ENCODE data around the gene ACAA1.

ACAA1 gene

DNA sequence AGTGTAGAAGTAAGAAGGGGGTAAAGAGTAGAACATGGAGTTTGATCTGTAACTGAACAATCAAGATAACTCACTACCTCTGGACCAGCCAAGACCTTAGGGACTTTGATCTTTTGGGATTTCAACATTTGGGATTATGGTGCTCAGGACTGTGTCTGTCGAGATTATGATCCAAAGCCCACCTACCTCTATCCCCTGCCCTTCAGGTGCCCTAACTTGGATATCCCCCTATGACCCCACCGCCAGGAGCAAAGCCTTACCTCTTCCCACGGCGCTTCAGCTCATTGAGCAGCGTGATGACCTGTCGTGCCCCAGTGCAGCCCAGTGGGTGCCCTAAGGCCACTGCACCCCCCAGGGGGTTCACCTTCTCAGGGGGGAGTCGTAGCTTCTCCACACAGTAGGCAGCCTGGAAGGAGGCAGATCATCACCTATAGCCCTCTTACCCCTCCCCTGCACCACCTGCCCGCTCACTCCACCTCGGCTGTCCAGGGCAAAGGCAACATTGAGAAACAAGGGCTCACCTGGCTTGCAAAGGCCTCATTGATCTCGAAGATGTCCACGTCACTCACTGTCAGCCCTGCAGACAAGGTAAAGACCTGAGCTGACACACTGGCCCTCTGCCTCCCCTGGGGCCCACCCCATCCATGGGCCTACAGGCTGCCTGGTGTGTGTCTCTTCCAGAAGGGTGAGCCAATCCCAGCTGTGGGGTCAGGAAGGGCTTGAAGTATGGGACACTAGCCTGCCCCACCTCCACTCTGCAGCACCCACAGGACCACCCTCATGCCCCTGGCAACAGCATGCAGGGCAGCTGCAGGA, 11.4 kb downstream of the ACAA1 start:
- no peaks in the 10 kb centered on the region for H3K4me1 ChIP-seq (ENCODE audit: control insufficient read depth, insufficient read depth, low read length, unreplicated experiment)
- H2AFZ ChIP-seq (ENCODE audit: low read length, unreplicated experiment), result no peak overlapping the region
- H3K27me3 ChIP-seq (ENCODE audit: insufficient read depth, low read length), result no peaks in the 10 kb centered on the region
- H3K36me3 ChIP-seq (ENCODE audit: insufficient read depth, low read length), result peaks cover 12% of the 10 kb centered on the region; the same call in 1 of the 2 replicates
- no peak overlapping the region for H3K27ac ChIP-seq (ENCODE audit: low read depth, low read length)
- H3K4me3 ChIP-seq (ENCODE audit: low read depth, low read length), result no peak overlapping the region
- no peaks in the 10 kb centered on the region for H3K79me2 ChIP-seq (ENCODE audit: control insufficient read depth, insufficient read depth, low read length, unreplicated experiment)

DNA sequence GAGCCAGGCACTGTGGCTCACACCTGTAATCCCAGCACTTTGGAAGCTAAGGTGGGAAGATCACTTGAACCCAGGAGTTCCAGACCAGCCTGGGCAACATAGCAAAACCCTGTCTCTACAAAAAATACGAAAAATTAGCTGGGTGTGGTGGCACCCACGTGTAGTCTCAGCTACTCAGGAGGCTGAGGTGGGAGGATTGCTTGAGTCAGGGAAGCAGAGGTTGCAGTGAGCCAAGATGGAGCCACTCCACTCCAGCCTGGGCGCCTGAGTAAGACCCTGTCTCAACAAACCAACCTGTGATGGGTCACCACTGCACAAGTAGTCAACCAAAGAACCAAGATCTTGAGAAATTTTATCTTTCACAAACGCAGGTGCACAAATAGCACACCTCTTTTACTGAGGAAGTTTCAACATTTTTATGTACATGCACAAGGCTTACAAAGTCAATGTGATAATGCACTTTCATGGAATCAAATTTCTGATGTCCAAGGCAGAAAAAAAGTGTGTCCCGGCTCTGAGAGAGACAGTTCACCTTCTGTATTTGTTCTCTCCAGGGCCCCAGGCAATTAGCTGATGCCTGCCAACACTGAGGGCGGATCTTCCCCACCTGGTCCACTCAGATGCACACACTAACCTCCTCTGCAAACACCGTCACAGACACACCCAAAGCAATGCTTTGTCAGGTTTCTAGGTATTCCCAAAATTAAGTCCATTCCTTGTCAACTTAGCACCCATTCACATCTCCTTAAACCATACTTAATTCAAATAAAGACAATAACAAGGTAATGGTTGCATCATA, 12.4 kb downstream of the ACAA1 start:
- peaks cover 12% of the 10 kb centered on the region; the same call in 1 of the 2 replicates for H3K36me3 ChIP-seq (ENCODE audit: insufficient read depth, low read length)
- H3K79me2 ChIP-seq (ENCODE audit: control insufficient read depth, insufficient read depth, low read length, unreplicated experiment), result no peaks in the 10 kb centered on the region
- H3K27me3 ChIP-seq (ENCODE audit: insufficient read depth, low read length), result no peaks in the 10 kb centered on the region
- no peak overlapping the region for H2AFZ ChIP-seq (ENCODE audit: low read length, unreplicated experiment)
- H3K4me1 ChIP-seq (ENCODE audit: control insufficient read depth, insufficient read depth, low read length, unreplicated experiment), result no peaks in the 10 kb centered on the region
- H3K4me3 ChIP-seq (ENCODE audit: low read depth, low read length), result no peak overlapping the region
- H3K27ac ChIP-seq (ENCODE audit: low read depth, low read length), result no peak overlapping the region

DNA sequence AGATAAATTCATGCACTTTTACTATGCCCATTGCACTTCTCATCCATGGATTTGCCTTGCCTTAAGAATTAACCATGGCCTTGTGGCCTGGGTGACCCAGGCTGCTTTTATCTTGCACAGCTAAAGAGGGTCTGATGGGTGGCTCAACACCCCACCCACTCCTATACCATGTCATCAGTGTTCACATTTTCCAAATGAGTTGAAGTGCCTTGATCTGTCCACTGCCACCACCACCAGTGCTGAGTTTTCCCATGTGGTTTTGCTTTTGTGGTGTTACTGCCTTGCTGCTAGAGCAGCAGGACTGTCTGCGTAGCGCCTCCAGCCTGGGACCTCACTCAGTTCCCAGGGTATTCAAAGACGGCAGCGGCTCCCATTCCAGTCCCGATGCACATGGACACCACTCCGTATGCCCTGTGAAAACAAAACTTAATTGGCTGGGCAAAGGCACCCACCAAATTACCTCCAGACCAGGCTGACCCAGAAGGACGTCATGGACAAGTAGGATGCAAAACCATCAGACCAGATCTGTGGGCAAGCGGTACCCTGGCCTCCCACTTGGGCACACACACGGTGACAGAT, 14.1 kb downstream of the ACAA1 start:
- Histone ChIP-seq H2AFZ (ENCODE audit: low read length, unreplicated experiment) (no peak overlapping the region), H3K36me3 (ENCODE audit: insufficient read depth, low read length) (peaks cover 4% of the 10 kb centered on the region; the same call in 1 of the 2 replicates), H3K27ac (ENCODE audit: low read depth, low read length) (no peak overlapping the region), H3K79me2 (ENCODE audit: control insufficient read depth, insufficient read depth, low read length, unreplicated experiment) (no peaks in the 10 kb centered on the region), H3K27me3 (ENCODE audit: insufficient read depth, low read length) (no peaks in the 10 kb centered on the region), H3K4me3 (ENCODE audit: low read depth, low read length) (no peak overlapping the region), H3K4me1 (ENCODE audit: control insufficient read depth, insufficient read depth, low read length, unreplicated experiment) (no peaks in the 10 kb centered on the region)

DNA sequence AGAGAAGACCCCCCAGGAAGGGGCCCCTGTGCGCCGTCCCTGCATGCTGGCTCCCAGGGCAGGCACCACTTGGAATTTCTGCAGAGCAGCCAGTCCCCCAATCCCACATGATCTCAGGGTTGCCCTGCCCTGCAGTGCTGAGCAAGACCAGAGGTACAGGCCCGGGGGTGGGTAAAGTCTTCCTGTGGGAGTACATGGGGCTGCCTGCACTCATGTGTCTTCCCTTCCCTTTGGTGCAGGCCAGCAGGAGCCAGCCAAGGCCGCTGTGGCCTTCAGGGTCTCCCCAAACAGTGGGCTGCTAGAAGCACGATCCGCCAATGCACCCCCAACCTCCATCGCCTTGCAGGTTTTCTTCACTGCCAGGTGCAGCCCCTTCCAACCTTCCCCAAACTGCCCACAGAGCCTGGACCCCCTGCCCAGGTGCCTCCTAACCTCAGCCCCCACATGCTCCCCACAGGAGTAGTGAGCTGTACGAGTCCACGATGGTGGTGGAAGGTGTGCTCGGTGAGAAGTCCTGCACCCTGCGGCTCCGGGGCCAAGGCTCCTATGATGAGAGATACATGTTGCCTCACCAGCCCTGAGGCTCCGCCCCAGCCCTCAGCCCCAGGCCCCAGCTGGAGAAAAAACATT, 15.0 kb downstream of the ACAA1 start:
- Histone ChIP-seq H3K36me3 (ENCODE audit: insufficient read depth, low read length) (peaks cover 4% of the 10 kb centered on the region; the same call in 1 of the 2 replicates), H3K27me3 (ENCODE audit: insufficient read depth, low read length) (no peaks in the 10 kb centered on the region), H2AFZ (ENCODE audit: low read length, unreplicated experiment) (no peak overlapping the region)

DNA sequence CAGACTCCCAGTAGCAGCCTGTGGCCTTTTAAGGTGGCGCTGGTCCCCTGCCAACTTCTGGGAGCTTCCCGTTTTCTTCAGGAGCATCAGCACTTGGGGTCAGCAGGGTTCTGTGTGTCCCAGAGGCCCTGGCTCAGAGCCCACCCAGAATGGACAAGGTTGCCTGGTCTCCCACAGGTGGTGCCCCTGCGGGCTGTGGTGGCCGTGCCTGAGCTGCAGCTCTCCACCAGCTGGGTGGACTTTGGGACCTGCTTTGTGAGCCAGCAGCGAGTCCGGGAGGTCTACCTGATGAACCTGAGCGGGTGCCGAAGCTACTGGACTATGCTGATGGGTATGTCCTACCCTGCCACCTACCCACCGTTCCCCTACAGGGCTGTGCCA, 15.5 kb downstream of the ACAA1 start:
- Histone ChIP-seq H3K4me1 (ENCODE audit: control insufficient read depth, insufficient read depth, low read length, unreplicated experiment) (no peaks in the 10 kb centered on the region), H3K36me3 (ENCODE audit: insufficient read depth, low read length) (peaks cover 4% of the 10 kb centered on the region; the same call in 1 of the 2 replicates), H2AFZ (ENCODE audit: low read length, unreplicated experiment) (no peak overlapping the region), H3K4me3 (ENCODE audit: low read depth, low read length) (no peak overlapping the region), H3K27ac (ENCODE audit: low read depth, low read length) (no peak overlapping the region), H3K27me3 (ENCODE audit: insufficient read depth, low read length) (no peaks in the 10 kb centered on the region), H3K79me2 (ENCODE audit: control insufficient read depth, insufficient read depth, low read length, unreplicated experiment) (no peaks in the 10 kb centered on the region)

More for the DNA sequence above, 15.0 kb downstream of the ACAA1 start:
- no peaks in the 10 kb centered on the region for H3K79me2 ChIP-seq (ENCODE audit: control insufficient read depth, insufficient read depth, low read length, unreplicated experiment)
- H3K4me1 ChIP-seq (ENCODE audit: control insufficient read depth, insufficient read depth, low read length, unreplicated experiment), result no peaks in the 10 kb centered on the region
- H3K27ac ChIP-seq (ENCODE audit: low read depth, low read length), result no peak overlapping the region
- no peak overlapping the region for H3K4me3 ChIP-seq (ENCODE audit: low read depth, low read length)

DNA sequence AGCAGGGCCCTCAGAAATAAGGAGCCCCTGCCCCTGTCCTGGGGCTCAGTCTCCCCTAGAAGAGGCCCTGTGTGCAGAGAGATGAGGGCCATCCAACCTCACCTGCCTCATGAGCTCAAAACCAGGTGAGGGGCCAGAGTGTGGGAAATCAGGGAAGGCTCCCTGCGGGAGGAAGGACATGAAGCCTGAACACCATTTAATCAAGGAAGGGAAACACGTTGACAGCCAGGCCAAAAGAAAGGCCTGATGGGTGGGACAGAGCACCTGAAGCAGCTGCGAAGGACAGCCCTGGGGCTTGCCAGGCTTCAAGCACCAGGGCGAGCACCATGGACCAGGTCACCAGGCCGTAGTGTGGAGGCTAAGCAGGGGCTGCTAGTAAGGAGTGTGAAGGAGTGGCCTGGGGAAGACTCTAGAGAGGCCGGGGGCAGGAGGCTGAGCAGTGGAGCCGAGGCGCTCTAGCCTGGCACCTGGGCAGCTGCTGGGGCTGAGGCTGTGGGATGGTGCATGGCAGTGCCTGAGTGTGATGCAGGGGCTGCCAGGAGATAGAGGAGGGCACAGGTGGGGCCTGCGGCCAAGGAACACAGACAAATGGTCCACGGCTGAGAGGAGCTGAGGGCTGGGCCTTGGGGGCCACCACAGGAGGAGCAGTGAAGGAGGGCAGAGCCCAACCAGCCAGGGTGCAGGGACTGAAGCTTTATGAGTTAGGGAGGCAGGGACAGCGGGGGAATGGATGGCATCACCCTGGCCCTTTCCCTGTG, 16.1 kb downstream of the ACAA1 start:
- no peak overlapping the region for H2AFZ ChIP-seq (ENCODE audit: low read length, unreplicated experiment)
- peaks cover 4% of the 10 kb centered on the region; the same call in 1 of the 2 replicates for H3K36me3 ChIP-seq (ENCODE audit: insufficient read depth, low read length)
- H3K79me2 ChIP-seq (ENCODE audit: control insufficient read depth, insufficient read depth, low read length, unreplicated experiment), result no peaks in the 10 kb centered on the region
- H3K4me1 ChIP-seq (ENCODE audit: control insufficient read depth, insufficient read depth, low read length, unreplicated experiment), result no peaks in the 10 kb centered on the region
- H3K27me3 ChIP-seq (ENCODE audit: insufficient read depth, low read length), result no peaks in the 10 kb centered on the region
- no peak overlapping the region for H3K4me3 ChIP-seq (ENCODE audit: low read depth, low read length)
- H3K27ac ChIP-seq (ENCODE audit: low read depth, low read length), result no peak overlapping the region

DNA sequence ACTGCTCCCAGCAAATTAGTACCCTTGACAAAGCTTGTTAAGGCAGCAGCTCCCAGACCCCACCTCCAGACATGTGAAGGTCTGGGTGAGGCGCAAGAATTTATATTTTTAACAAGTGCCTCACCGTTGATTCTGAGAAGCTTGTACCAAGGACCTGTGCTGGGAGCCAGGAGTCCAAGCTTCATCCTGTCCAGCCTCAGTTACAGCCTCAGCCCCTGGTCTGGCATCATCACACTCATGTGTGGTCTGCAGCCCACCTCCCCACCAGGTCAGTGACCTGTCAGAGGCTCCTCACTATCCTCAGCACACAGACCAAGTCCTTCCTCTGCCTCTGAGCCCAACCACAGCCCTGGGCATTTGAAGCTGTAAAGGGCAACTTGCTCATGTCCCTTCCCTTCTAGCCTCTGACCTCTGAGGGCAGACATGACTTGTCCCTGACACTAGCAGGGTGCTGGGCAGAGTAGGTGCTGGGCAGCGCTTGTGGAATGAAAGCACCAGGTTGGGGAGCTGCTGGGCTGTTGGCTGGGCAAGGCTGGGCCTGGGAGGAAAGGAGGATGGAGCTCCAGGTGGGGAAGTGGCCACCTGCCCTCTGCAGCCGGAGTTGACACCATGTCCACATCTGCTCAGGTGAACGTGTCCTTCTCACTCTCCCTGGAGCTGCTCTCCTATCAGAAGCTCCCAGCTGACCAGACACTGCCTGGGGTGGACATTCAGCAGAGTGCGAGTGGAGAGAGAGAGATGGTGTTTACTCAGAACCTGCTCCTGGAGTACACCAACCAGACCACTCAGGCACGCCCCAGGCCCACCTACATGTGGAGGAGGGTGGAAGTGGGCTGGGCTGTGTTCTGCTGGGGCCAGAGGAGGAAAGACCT, 16.9 kb downstream of the ACAA1 start:
- H3K4me1 ChIP-seq (ENCODE audit: control insufficient read depth, insufficient read depth, low read length, unreplicated experiment), result no peaks in the 10 kb centered on the region
- H3K4me3 ChIP-seq (ENCODE audit: low read depth, low read length), result no peak overlapping the region
- peaks cover 4% of the 10 kb centered on the region; the same call in 1 of the 2 replicates for H3K36me3 ChIP-seq (ENCODE audit: insufficient read depth, low read length)
- no peaks in the 10 kb centered on the region for H3K27me3 ChIP-seq (ENCODE audit: insufficient read depth, low read length)
- H2AFZ ChIP-seq (ENCODE audit: low read length, unreplicated experiment), result no peak overlapping the region
- H3K79me2 ChIP-seq (ENCODE audit: control insufficient read depth, insufficient read depth, low read length, unreplicated experiment), result no peaks in the 10 kb centered on the region
- no peak overlapping the region for H3K27ac ChIP-seq (ENCODE audit: low read depth, low read length)

DNA sequence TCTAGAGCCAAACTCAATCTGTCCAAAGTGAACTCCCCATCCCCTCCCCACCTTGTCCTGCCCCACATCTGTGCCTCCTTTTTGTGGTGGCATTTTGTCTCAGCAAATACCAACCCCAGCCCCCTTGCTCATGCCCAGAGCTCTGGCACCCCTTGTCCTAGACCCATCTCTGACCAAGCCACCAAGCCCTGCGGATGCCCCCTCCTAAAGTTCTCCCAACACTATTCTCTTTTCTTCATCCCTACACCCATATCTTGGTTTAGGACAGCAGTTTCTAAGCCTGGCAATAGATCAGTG, 17.7 kb downstream of the ACAA1 start:
- Histone ChIP-seq H3K4me3 (ENCODE audit: low read depth, low read length) (no peak overlapping the region), H3K36me3 (ENCODE audit: insufficient read depth, low read length) (peaks cover 4% of the 10 kb centered on the region; the same call in 1 of the 2 replicates), H3K4me1 (ENCODE audit: control insufficient read depth, insufficient read depth, low read length, unreplicated experiment) (no peaks in the 10 kb centered on the region), H3K27ac (ENCODE audit: low read depth, low read length) (no peak overlapping the region), H3K27me3 (ENCODE audit: insufficient read depth, low read length) (0 out of 2 replicates have a peak, but pooled peaks cover 2% of the 10 kb centered on the region), H3K79me2 (ENCODE audit: control insufficient read depth, insufficient read depth, low read length, unreplicated experiment) (no peaks in the 10 kb centered on the region), H2AFZ (ENCODE audit: low read length, unreplicated experiment) (no peak overlapping the region)

DNA sequence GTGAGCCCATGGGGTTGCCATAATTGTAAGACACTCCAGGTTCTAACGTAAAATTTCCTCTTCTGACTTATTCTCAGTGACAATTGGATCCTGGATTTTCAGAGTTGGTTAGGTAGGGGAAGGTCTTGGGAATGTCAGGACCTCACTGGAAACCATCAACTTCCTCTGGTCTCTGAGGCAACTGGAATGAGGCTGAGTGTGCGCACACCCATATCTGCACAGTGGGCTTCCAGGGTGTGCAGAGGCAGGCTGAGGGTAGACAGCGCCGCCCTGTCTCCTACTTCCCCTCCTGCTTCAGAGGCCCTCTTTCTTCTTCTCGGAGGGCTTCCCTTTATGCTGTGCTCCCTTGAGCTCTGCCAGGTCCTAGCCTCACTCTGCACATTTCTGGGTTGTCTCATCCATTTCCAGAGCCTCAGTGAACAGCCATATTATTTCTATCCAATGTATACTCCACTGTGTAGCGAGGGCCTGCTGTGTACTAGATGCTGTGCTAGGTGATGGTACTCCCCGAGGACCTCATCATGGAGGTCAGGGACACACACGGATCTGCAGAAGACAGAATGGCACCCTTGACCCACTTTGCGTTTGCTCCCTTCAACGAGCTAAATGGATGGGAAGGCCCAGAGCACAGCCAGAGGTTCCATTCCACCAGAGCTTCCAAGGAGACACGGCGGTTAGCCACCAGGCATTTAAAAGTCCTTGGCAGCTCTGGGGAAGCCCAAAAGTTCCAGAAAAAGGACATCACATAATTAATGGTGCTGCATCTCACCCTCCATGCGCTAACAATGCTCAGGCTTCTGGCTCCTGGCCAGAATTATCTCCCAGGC, 18.3 kb downstream of the ACAA1 start:
- Histone ChIP-seq H3K27ac (ENCODE audit: low read depth, low read length) (no peak overlapping the region), H3K36me3 (ENCODE audit: insufficient read depth, low read length) (peaks cover 4% of the 10 kb centered on the region; the same call in 1 of the 2 replicates), H3K4me1 (ENCODE audit: control insufficient read depth, insufficient read depth, low read length, unreplicated experiment) (no peaks in the 10 kb centered on the region), H3K4me3 (ENCODE audit: low read depth, low read length) (no peak overlapping the region), H3K27me3 (ENCODE audit: insufficient read depth, low read length) (0 out of 2 replicates have a peak, but pooled peaks cover 2% of the 10 kb centered on the region), H2AFZ (ENCODE audit: low read length, unreplicated experiment) (no peak overlapping the region), H3K79me2 (ENCODE audit: control insufficient read depth, insufficient read depth, low read length, unreplicated experiment) (no peaks in the 10 kb centered on the region)
